SK-N-MC (cell line): Measurements from ENCODE around the gene FAM180A.

ENCODE experiments used
- DNase-seq: peaks from one replicate; pipeline ENCODE4 v3.0.0-alpha.2; 2011; ENCODE audit warnings: low read depth, low spot score
- H3K27ac ChIP-seq: fragments of 200-600 bp; sonication (generic); 2 replicates; pipeline ENCODE4 v1.5.1; 2016; ENCODE audit warnings: mixed run types
- H3K36me3 ChIP-seq: fragments of 200-600 bp; sonication (generic); 2 replicates; pipeline ENCODE4 v1.6.1; 2017; ENCODE audit warnings: antibody characterized with exemption, low read length, mixed read lengths; ENCODE audit not compliant: insufficient read depth
- H3K4me3 ChIP-seq: fragments of 200-600 bp; sonication (generic); 2 replicates; pipeline ENCODE4 v1.5.1; 2016
- H3K9ac ChIP-seq: fragments of 200-600 bp; sonication (generic); 2 replicates; pipeline ENCODE4 v1.8.0; 2017; ENCODE audit warnings: mixed run types, mixed read lengths; ENCODE audit not compliant: insufficient read length
- H3K9me3 ChIP-seq: fragments of 200-600 bp; sonication (generic); 2 replicates; pipeline ENCODE4 v1.6.1; 2017; ENCODE audit warnings: low read depth, mild to moderate bottlenecking, antibody characterized with exemption, low read length, moderate library complexity, mixed read lengths
- EZH2 ChIP-seq: fragments of 200-600 bp; sonication (generic); IDR thresholded peaks from one replicate; pipeline ENCODE4 v1.6.1; 2017; ENCODE audit warnings: antibody characterized with exemption
- FOXP2 ChIP-seq: optimal IDR thresholded peaks from 2 replicates; pipeline ENCODE3; 2011; ENCODE audit warnings: mild to moderate bottlenecking, moderate library complexity; ENCODE audit not compliant: insufficient read depth; ENCODE audit errors: extremely low read length, control extremely low read depth
- POLR2AphosphoS5 ChIP-seq: IDR thresholded peaks from 2 replicates; pipeline ENCODE4 v1.6.1; 2012; ENCODE audit warnings: mild to moderate bottlenecking, low read depth, low read length, borderline replicate concordance

Gene FAM180A

GRCh38 chr7:135768064-135768463 lies 19.5 kb upstream of the FAM180A start:
- TF ChIP-seq EZH2 (no peak), FOXP2 (no peak), POLR2AphosphoS5 (no peak)
- H3K9ac ChIP-seq, result no peak overlapping the region
- H3K4me3 ChIP-seq, result no peak overlapping the region
- H3K27ac ChIP-seq, result no peak overlapping the region
- no peaks in the 10 kb centered on the region for H3K9me3 ChIP-seq
- no peaks in the 10 kb centered on the region for H3K36me3 ChIP-seq
- DNase-seq, result no peak

GRCh38 chr7:135763261-135763660 lies 14.6 kb upstream of the FAM180A start:
- H3K36me3 ChIP-seq, result no peaks in the 10 kb centered on the region
- H3K4me3 ChIP-seq, result no peak overlapping the region
- H3K9ac ChIP-seq, result no peak overlapping the region
- H3K27ac ChIP-seq, result no peak overlapping the region
- TF ChIP-seq FOXP2, result no peak
- no peaks in the 10 kb centered on the region for H3K9me3 ChIP-seq
- no peak for DNase-seq

DNA sequence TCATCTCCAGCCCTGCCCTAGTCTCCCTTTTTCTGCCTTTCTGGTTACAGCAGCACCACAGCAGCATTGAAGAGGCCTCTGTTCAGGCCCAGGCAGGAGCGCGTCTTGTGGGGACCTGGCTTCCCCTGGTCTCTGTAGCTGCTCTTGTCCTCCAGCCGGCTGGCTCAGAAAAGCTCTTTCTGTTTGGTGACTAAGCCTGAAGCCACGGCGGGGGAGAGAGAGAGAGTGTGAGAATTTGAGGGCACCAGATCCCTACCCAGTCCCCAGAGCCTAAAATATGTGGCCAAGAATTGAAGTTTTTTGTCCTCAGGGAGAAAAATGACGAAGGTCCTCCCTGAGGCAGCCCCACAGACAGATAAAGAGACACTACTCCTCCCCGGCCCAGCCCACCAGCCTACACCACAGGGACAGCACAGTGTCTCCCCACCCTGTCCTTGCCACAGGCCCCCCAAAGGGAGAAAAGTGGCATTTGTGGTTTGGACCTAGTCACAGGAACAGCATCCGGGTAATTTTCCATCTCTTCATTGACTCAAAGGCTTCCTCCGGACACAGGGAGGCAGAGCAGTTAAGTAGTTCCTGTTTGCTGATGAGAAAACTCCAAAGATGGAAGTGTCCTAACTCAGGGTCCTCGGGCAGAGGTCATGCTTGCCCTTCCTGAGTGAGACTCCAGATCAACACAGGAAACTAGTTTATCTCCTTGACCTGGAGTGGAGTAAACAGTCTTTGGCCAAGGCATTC lies 13.3 kb upstream of the FAM180A start:
- DNase-seq, result no peak
- TF ChIP-seq FOXP2, result no peak
- TF ChIP-seq EZH2, result no peak
- no peak for TF ChIP-seq POLR2AphosphoS5
- Histone ChIP-seq H3K4me3 (no peak overlapping the region), H3K9me3 (no peaks in the 10 kb centered on the region), H3K9ac (no peak overlapping the region), H3K27ac (no peak overlapping the region), H3K36me3 (no peaks in the 10 kb centered on the region)

DNA sequence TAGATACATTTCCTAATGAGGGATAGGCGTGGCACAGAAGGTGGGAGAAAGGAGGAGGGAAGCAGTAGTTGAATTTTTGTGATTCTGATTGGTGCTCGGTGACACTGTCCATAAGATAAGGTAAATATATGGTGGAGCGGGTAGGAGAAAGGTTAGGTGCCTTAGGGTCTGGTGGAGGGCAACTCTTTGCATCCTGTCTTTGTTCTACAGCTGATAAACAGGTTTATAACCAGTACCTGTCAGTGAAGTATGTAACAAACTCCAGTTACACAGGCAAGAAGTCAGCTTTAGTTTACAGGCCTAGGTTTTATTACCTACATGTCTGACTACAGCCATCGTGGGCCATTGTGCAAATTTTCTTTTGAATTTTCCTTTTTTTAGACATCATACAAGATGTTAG lies 10.9 kb upstream of the FAM180A start:
- no peaks in the 10 kb centered on the region for H3K36me3 ChIP-seq
- no peak overlapping the region for H3K9ac ChIP-seq
- no peaks in the 10 kb centered on the region for H3K9me3 ChIP-seq
- TF ChIP-seq EZH2 (no peak), POLR2AphosphoS5 (no peak), FOXP2 (no peak)
- no peak overlapping the region for H3K27ac ChIP-seq
- no peak for DNase-seq
- no peak overlapping the region for H3K4me3 ChIP-seq

- H3K9ac ChIP-seq, result peak overlapping the region; percentile 15
- no peak for DNase-seq
- H3K36me3 ChIP-seq, result no peaks in the 10 kb centered on the region
- no peaks in the 10 kb centered on the region for H3K9me3 ChIP-seq
- TF ChIP-seq EZH2 (no peak), FOXP2 (no peak), POLR2AphosphoS5 (no peak)
- peak overlapping the region; percentile 61 for H3K27ac ChIP-seq
- H3K4me3 ChIP-seq, result peak overlapping the region; percentile 9
Measured at GRCh38 chr7:135758531-135758932, 9.9 kb upstream of the FAM180A start.

DNA sequence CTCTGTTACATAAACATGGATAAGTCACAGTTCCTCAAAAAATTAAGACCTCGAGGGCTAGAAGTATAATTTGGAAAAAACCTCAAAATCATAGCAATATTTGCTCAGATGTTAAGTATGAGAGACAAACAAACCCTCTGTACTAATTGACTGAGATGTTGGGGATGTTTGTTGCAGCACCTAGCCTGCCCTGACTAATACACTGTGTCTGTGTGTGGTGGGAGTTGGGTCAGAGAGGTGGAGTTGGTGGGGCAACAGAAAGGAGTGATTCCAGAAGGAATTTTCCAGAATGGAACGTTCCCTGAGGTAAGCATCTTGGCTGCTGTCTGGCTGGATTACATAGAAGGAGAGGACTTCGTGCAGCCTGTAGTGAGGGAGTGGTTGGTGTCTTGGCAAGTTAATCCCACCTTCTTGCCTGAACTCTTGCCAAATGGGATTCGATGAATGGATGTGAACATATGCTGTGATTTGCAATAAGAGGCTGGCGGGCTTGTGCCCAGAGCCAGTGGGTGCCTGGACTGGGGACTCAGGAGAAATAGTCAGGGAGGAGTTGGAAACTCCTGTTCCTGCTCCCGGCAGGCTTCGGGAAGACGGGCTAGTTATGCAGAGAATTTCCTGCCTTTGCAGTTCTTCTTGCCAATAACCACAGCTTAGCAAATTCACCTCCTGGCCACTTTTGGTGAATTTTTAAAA lies 9.3 kb upstream of the FAM180A start:
- H3K4me3 ChIP-seq, result peak overlapping the region; percentile 9
- H3K9ac ChIP-seq, result peak overlapping the region; percentile 15
- H3K9me3 ChIP-seq, result no peaks in the 10 kb centered on the region
- TF ChIP-seq FOXP2 (no peak), POLR2AphosphoS5 (no peak), EZH2 (no peak)
- no peaks in the 10 kb centered on the region for H3K36me3 ChIP-seq
- no peak for DNase-seq
- H3K27ac ChIP-seq, result peak overlapping the region; percentile 61

DNA sequence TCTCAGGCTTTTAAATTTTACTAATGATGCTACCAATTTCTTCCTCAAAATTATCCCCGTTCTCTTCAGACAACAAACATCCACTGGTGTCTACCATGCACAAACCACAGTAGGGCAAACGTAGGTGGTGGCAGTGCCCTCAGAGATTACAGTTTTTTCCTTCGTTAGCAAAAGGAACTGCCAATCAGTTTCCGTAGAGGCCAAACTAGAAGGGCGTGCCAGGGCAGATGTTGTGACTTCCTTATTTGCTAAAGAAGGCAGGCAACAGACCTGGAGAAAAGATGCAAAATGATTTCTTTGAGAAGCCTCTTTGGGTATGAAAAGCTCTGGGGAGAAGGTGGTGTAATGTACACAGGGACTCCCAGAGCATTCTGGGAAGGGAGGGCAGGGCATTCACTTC lies 7.6 kb upstream of the FAM180A start:
- Histone ChIP-seq H3K9me3 (no peaks in the 10 kb centered on the region), H3K4me3 (no peak overlapping the region), H3K27ac (no peak overlapping the region), H3K9ac (no peak overlapping the region), H3K36me3 (no peaks in the 10 kb centered on the region)
- DNase-seq, result no peak
- TF ChIP-seq POLR2AphosphoS5 (no peak), FOXP2 (no peak), EZH2 (no peak)

GRCh38 chr7:135755351-135755753 lies 6.7 kb upstream of the FAM180A start:
- Histone ChIP-seq H3K4me3 (no peak overlapping the region), H3K9ac (no peak overlapping the region), H3K9me3 (no peaks in the 10 kb centered on the region), H3K27ac (no peak overlapping the region), H3K36me3 (no peaks in the 10 kb centered on the region)
- no peak for TF ChIP-seq EZH2
- no peak for TF ChIP-seq FOXP2
- no peak for TF ChIP-seq POLR2AphosphoS5
- DNase-seq, result no peak
